Measurements from ENCODE around the gene PRR15. TPM values are rescaled to one million over a fixed set of nuclear protein-coding genes. Genes with fewer than 3 reads are reported as not detected.

Gene PRR15, protein sequence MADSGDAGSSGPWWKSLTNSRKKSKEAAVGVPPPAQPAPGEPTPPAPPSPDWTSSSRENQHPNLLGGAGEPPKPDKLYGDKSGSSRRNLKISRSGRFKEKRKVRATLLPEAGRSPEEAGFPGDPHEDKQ
- total RNA-seq = 1 to 10 TPM in 2 of 4 donors, under 1 TPM in 2; 0.53 to 1.6 (median 0.95) TPM

DNA sequence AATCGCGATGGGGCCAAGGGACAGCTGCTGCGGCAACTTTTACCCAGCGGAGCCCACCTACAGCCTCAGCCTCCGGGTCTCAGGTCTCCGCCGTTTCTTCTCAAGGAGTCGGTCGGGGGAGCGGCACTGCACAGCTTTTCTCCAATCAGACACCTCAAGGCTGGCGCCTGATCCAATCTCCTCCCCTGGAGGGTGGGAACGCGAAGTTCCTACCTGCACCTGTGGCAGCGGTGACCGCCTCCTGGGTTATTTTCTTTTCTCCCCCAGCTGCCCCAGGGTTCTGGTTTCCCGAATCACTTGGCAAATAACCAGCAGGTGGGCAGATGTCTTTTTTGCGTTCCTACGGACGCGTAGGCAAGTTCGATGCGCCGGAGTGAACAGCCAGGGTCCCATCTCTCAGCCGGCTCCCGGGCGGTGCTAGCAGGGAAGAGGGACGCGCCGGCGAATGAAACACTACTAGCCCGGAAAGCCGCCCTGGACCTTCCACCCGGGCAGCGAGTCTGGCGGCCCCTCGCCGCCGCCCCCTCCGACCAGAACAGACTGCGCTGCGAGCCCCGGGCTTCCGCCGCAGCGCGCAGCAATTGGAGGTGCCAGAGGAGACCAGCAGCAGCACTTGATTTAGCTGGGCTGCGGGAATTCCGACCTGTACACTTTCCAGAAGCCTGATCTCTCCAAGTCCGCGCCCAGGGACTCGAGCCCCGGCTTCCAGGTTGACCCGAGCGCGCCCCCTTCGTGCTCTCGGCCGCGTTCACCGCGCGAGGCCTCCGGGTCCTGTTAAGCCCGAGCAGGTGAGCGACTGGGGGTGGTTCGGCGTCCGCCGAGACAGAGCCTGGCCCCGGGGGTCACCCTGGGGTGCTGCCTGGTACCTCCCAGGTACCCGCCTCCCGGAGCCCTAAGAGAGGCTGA is at the start of gene PRR15:
TSS of gene PRR15 (plus strand) at position 246 of the 906 bp plus-strand sequence. CDS start 2,495 bp downstream, outside the sequence.
- peak within 1 kb of the TSS; percentile 38 to 66 (median 54) for H3K4me3 ChIP-seq
- TF ChIP-seq, protein P1, sequence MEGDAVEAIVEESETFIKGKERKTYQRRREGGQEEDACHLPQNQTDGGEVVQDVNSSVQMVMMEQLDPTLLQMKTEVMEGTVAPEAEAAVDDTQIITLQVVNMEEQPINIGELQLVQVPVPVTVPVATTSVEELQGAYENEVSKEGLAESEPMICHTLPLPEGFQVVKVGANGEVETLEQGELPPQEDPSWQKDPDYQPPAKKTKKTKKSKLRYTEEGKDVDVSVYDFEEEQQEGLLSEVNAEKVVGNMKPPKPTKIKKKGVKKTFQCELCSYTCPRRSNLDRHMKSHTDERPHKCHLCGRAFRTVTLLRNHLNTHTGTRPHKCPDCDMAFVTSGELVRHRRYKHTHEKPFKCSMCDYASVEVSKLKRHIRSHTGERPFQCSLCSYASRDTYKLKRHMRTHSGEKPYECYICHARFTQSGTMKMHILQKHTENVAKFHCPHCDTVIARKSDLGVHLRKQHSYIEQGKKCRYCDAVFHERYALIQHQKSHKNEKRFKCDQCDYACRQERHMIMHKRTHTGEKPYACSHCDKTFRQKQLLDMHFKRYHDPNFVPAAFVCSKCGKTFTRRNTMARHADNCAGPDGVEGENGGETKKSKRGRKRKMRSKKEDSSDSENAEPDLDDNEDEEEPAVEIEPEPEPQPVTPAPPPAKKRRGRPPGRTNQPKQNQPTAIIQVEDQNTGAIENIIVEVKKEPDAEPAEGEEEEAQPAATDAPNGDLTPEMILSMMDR (IDR thresholded peaks at IDR 0.05) = no peak
- no peak for TF ChIP-seq POLR2A (IDR thresholded peaks at IDR 0.05)
- intact Hi-C loops (cut with DNase I) = no loop called here
- peaks cover 28 to 44% (median 32%) of the 10 kb centered on the region in 3 donors for H3K4me1 ChIP-seq
- WGBS, 2 donors = 0 to 2% methylated on average over 11 to 13 of the region's 72 CpGs
- H3K27me3 ChIP-seq = peaks cover 0 to 92% (median 13%) of the 10 kb centered on the region in 4 donors
- no peak for DNase-seq
- H3K36me3 ChIP-seq = no peaks in the 10 kb centered on the region
- no peaks in the 10 kb centered on the region for H3K9me3 ChIP-seq
- peak within 1 kb of the TSS in 3 of 4 donors; percentile 47 to 54 (median 53) for H3K27ac ChIP-seq

DNA sequence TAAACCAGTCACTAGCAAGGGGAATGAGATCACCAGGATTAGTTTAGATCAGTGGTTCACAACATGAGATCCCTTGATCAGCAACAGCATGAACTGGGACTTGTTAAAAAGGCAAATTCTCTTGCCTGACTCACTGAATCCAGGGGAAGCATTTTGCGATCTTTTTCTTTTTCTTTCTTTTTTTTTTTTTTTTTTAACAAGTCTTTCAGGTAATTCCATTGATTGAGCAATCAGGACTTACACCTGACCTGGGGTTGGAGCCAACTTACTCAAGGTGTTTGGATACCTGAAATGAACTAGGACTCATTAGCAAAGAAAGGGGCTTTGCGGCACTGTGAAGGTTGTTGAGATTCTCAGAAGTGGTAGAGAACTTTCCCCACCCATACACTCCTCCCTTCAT is 47.1 kb upstream of the PRR15 start:
- no peak for TF ChIP-seq POLR2A (IDR thresholded peaks at IDR 0.05)
- TF ChIP-seq, protein P1 (IDR thresholded peaks at IDR 0.05) = no peak

DNA sequence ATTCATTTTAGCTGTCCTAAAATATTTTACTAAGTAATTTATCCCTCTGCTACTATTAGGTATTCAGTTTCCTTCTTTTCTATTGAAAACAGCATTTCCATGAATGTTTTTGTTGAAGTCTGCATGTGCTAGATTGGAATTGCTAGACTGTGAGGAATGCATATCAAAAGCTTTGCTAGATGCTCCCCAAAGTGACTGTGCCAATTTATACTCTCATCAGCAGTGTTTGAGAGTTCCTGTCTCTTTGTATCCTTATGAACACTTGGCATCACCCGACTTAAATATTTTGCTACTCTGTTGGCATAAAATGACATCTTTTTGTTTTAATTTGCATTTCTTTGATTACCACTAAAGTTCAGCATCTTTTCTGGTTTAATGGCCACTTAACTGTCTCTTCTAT is 45.0 kb upstream of the PRR15 start:
- Histone ChIP-seq H3K4me3 (no peak overlapping the region), H3K27me3 (no peaks in the 10 kb centered on the region), H3K9me3 (peaks cover 0 to 5% (median 0%) of the 10 kb centered on the region in 3 donors), H3K36me3 (no peaks in the 10 kb centered on the region), H3K27ac (no peak overlapping the region), H3K4me1 (peaks cover 0 to 7% (median 0%) of the 10 kb centered on the region in 3 donors)
- TF ChIP-seq, protein P1 (IDR thresholded peaks at IDR 0.05) = no peak
- no peak for TF ChIP-seq POLR2A (IDR thresholded peaks at IDR 0.05)
- no peak for DNase-seq
- intact Hi-C loops (cut with DNase I) = no loop called here
- 40 to 64% methylated on average over 1 of the region's 1 CpG for WGBS, 2 donors

More for the DNA sequence above, 47.1 kb upstream of the PRR15 start:
- Histone ChIP-seq H3K4me3 (no peak overlapping the region), H3K4me1 (peaks cover 0 to 7% (median 0%) of the 10 kb centered on the region in 3 donors), H3K27me3 (no peaks in the 10 kb centered on the region), H3K36me3 (no peaks in the 10 kb centered on the region), H3K27ac (no peak overlapping the region), H3K9me3 (no peaks in the 10 kb centered on the region)
- DNase-seq = no peak
- intact Hi-C loops (cut with DNase I) = no loop called here
- WGBS, 2 donors = 60 to 69% methylated on average over 2 of the region's 2 CpGs

DNA sequence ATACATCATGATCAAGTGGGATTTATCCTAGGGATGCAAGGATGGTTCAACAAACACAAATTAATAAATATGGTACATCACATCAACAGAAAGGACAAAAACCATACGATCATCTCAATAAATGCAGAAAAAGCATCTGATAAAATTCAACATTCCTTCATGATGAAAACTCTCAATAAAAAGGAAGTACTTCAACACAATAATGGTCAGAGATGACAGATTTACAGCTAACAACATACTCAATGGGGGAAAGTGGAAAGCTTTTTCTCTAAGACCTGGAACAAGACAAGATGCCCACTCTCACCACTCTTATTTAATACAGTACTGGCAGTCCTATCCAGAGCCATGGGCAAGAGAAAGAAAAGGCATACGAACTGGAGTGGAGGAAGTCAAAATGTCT is 39.9 kb upstream of the PRR15 start:
- Histone ChIP-seq H3K9me3 (peaks cover 0 to 5% (median 0%) of the 10 kb centered on the region in 3 donors), H3K4me1 (no peaks in the 10 kb centered on the region), H3K36me3 (no peaks in the 10 kb centered on the region), H3K4me3 (no peak overlapping the region), H3K27ac (no peak overlapping the region), H3K27me3 (no peaks in the 10 kb centered on the region)
- TF ChIP-seq, protein P1 (IDR thresholded peaks at IDR 0.05) = no peak
- TF ChIP-seq POLR2A (IDR thresholded peaks at IDR 0.05) = no peak
- no peak for DNase-seq
- intact Hi-C loops (cut with DNase I) = no loop called here
- 63 to 69% methylated on average over 2 of the region's 2 CpGs for WGBS, 2 donors
